ENCODE results near the gene GMPR2.
"Not testable (repeated sequence)": the region's sequence is repeated elsewhere in the genome, so short reads cannot be mapped to it uniquely, and the experiment has no call there.

The GMPR2 gene

DNA sequence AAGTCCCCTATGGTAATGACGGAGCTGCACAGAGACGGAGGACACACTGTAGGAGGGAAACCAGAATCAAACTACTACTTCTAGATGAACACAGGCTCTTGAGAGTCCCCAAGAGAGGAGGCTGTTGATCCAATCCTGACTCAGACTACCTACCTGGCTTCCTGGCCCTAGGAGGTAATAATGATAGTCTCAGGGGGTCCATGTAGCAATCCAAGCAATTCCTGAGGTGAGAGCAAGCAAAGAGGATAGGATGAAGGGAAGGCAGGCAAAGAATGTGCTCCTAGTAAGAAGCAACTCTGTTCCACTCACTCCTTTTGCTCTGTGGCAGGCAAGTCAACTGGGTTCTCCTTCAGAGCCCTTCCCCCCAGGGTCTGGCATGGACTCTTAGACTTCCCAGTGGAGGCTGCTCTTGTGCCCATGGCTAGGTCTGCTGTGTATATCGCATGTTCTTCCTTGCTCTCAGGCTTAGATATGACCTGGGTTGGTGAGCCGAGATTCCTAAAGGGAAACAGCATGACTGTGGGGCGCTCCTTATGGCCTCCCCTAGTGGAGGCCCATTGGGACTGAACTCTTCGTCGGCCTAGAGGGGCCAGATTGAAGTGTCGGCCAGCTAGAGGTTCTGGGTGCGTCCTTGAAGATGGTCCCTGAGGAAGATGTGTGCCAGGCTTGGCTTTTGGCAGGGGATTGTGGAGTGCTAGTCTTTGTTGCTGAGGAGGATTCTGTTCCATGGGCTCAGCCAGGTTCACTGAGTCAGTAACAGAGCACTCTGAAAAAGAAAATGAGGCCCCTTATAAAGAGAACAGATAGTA lies 7.6 kb downstream of the GMPR2 start:
- ATAC-seq (replicated peaks) (no peak), DNase-seq (no peak)
- H3K4me1 Mint-ChIP-seq (ENCODE audit: low read depth in 2 of 2): peaks cover 61% of the 10 kb centered on the region in 2 donors
- peak overlapping the region; percentile 57 to 83 for H3K27ac Mint-ChIP-seq
- no peaks in the 10 kb centered on the region for H3K27me3 Mint-ChIP-seq
- H3K4me3 Mint-ChIP-seq: peak overlapping the region; percentile 96
- peaks cover 67% of the 10 kb centered on the region for H3K36me3 Mint-ChIP-seq (ENCODE audit: insufficient read depth)
- no peaks in the 10 kb centered on the region for H3K9me3 Mint-ChIP-seq

DNA sequence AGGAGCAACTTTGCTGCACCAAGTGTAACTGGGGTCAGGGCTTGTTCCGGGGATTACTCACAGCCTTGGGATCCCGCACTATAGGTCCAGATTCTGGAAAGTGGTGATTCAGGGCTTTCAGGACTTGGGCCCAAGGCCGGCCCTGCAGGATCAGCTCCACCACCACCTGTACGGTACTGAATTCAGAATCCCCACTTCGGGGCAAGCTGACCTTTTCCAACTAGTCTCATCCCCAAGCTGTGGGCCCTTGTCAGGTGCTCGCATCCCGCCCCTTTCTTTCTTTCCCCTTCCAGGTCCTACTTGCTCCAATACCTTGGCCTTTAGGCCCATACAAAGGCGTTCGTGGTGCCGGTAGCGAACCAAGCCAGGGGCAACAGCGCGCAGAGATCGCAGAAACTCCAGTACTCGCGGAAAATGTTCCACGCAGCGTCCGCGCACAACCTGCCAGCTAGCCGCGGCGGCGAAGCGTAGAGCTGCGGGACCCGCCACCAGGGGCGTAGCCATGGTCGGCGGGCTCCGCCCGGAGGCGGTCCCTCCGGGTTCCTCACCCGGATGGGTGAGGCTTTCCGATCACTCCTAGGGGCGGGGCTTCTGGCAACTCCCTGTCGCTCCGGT lies 9.2 kb downstream of the GMPR2 start:
- peak overlapping the region; percentile 96 to 97 for H3K27ac Mint-ChIP-seq
- peaks cover 58% of the 10 kb centered on the region for H3K36me3 Mint-ChIP-seq (ENCODE audit: insufficient read depth)
- DNase-seq (peak; percentile 93), ATAC-seq (replicated peaks) (peak; percentile 78)
- H3K9me3 Mint-ChIP-seq: no peaks in the 10 kb centered on the region
- peak overlapping the region; percentile 96 for H3K4me3 Mint-ChIP-seq
- no peaks in the 10 kb centered on the region for H3K27me3 Mint-ChIP-seq
- H3K4me1 Mint-ChIP-seq (ENCODE audit: low read depth in 2 of 2): peaks cover 55 to 56% of the 10 kb centered on the region in 2 donors

DNA sequence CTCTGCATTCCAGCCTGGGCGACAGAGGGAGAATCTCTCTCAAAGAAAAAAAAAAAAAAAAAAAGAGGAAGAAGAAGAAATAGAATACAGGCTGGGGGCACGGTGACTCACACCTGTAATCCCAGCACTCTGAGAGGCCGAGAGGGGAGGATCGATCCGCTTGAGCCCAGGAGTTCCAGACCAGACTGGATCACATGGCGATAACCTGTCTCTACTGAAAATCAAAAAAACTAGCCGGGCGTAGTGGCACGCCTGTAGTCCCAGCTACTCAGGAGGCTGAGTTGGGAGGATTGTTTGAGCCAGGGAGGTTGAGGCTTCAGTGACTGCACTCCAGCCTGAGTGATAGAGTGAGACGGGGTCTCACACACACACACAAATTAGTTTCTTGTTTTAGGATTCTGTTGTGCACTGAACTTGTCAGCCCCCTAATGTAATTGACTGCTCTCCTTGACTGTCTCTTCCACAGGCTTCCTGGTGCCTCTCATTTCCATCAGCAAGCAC lies 10.7 kb downstream of the GMPR2 start:
- Mint-ChIP-seq H3K4me1 (ENCODE audit: low read depth in 2 of 2) (peaks cover 53 to 54% of the 10 kb centered on the region in 2 donors), H3K9me3 (no peaks in the 10 kb centered on the region), H3K27ac (peak overlapping the region; percentile 96 to 97), H3K36me3 (ENCODE audit: insufficient read depth) (peaks cover 44% of the 10 kb centered on the region), H3K4me3 (peak overlapping the region; percentile 96), H3K27me3 (no peaks in the 10 kb centered on the region)
- ATAC-seq (replicated peaks): no peak
- no peak for DNase-seq

DNA sequence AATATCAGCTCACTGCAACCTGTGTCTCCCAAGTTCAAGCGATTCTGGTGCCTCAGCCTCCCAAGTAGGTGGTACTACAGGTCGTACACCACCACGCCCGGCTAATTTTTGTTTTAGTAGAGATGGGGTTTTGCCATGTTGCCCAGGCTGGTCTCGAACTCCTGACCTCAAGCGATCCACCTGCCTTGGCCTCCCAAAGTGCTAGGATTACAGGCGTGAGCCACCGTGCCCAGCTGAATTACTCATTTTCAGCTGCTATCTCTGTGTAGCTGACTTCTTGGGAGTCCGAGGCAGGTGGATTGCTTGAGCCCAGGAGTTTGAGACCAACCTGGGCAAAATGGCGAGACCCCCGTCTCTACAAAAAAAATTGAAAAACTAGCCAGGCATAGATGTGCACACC lies 12.6 kb downstream of the GMPR2 start:
- H3K27me3 Mint-ChIP-seq; H3K9me3 Mint-ChIP-seq; DNase-seq; ATAC-seq (replicated peaks); H3K4me3 Mint-ChIP-seq: not testable (repeated sequence)
- H3K27ac Mint-ChIP-seq: peak overlapping the region in 1 of 2 donors; percentile 88
- peaks cover 26% of the 10 kb centered on the region for H3K36me3 Mint-ChIP-seq (ENCODE audit: insufficient read depth)
- H3K4me1 Mint-ChIP-seq (ENCODE audit: low read depth in 2 of 2): peaks cover 37 to 40% of the 10 kb centered on the region in 2 donors

DNA sequence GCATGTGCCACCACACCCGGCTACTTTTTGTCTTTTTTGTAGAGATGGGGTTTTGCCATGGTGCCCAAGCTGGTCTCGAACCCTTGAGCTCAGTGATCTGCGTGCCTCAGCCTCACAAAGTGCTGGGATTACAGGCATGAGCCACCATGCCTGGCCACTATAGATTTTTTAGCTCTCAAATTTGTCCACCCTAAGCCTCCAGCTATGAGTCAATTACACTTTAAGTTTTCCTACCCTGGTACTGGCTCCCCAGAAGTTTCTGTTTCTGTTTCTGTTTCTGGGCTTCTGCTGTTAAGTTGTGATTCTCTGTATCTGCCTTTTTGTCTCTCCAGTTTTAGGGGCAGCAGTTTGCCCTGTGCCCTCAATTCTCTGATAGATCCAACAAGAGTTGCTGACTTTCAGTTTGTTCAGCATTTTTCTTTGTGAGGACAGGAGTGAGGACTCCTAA lies 14.1 kb downstream of the GMPR2 start:
- no peak for ATAC-seq (replicated peaks)

DNA sequence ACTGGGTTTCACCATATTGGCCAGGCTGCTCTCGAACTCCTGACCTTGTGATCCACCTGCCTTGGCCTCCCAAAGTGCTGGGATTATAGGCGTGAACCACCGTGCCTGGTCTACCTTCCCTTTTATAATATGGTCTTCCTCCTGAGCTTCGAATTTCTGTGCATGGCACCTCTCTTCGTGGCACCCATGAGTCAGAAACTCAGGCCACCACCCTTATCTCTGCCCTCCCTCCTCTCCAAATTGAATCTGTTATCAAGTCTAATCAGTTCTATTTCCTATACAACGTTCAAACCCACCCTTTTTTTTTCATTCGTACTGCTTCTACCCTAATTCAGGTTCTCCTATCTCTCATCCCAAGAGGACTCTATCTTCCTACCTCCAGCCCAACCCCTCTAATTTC lies 14.7 kb downstream of the GMPR2 start:
- peak overlapping the region; percentile 54 to 66 for H3K4me3 Mint-ChIP-seq
- H3K9me3 Mint-ChIP-seq: no peaks in the 10 kb centered on the region
- no peak for DNase-seq
- peak overlapping the region; percentile 84 to 93 for H3K27ac Mint-ChIP-seq
- peaks cover 9% of the 10 kb centered on the region for H3K36me3 Mint-ChIP-seq (ENCODE audit: insufficient read depth)
- H3K4me1 Mint-ChIP-seq (ENCODE audit: low read depth in 2 of 2): peaks cover 24 to 31% of the 10 kb centered on the region in 2 donors
- no peaks in the 10 kb centered on the region for H3K27me3 Mint-ChIP-seq
- ATAC-seq (replicated peaks): no peak

More for the DNA sequence above, 14.1 kb downstream of the GMPR2 start:
- H3K4me1 Mint-ChIP-seq (ENCODE audit: low read depth in 2 of 2): peaks cover 29 to 37% of the 10 kb centered on the region in 2 donors
- H3K9me3 Mint-ChIP-seq: no peaks in the 10 kb centered on the region
- no peaks in the 10 kb centered on the region for H3K27me3 Mint-ChIP-seq
- H3K27ac Mint-ChIP-seq: peak overlapping the region; percentile 84 to 93
- H3K36me3 Mint-ChIP-seq (ENCODE audit: insufficient read depth): peaks cover 15% of the 10 kb centered on the region
- peak in 1 of 3 experiments; percentile 40 for DNase-seq
- peak overlapping the region; percentile 54 to 66 for H3K4me3 Mint-ChIP-seq

DNA sequence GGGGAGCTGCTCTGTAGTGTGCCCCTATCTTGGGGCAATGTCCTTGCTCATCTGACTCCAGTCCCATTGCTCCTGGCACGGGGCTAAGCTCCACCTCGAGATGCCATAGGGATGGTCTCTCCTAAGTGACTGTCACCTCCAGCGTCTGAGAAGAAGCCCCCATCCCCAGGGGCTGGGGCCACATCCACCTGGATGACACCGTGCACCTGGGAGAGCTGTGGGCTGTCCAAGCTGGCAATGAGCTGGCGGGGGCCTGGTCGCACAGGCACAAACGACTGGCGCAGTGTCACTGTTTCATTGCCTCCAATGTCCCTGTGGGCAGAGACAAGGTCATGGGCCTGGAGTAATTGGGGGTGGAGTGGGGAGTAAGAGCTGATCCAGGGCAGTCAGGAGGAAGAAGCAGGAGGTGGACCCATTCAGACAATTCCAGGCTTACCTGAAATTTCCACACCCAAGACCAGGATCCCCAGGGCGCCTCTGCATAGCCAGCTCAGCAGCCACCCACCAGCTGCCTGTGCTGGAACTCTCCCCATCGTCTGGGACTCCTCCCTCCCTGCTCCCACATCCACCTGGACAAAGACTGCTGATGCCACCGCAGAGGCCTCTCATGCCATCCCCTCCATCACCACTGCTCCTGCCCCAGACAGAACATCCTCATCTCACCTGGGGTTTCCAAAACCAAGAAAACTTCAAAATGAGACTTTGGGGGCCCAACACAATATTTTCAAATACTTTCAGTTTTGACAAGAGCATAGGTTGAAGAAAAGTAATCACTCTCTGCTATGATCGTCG lies 16.7 kb downstream of the GMPR2 start:
- ATAC-seq (replicated peaks) (no peak), DNase-seq (no peak)
- peak overlapping the region; percentile 25 to 39 for H3K27ac Mint-ChIP-seq
- no peaks in the 10 kb centered on the region for H3K9me3 Mint-ChIP-seq
- no peak overlapping the region for H3K4me3 Mint-ChIP-seq
- H3K36me3 Mint-ChIP-seq (ENCODE audit: insufficient read depth): peaks cover 3% of the 10 kb centered on the region
- H3K4me1 Mint-ChIP-seq (ENCODE audit: low read depth in 2 of 2): peaks cover 14 to 21% of the 10 kb centered on the region in 2 donors
- no peaks in the 10 kb centered on the region for H3K27me3 Mint-ChIP-seq

DNA sequence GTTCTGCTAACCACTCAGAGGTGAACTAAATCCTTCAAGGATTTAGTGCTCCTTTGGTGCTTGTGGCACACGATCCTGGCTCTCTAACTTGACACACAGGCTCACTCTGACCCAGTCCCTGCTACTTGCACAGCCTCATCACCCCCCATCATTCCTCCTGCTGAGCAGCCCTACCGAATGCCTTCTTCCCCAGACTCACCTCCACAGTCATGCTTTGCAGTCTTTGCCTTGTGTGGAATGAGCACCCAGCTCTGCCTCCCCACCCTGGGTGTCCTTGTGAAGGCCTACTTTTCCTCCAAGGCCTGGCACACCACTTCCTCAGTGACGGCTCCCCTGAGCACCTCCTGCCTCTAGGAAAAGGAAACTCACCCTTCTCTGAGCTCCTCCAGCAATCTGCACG lies 17.6 kb downstream of the GMPR2 start:
- ATAC-seq (replicated peaks) (no peak), DNase-seq (no peak)
- no peaks in the 10 kb centered on the region for H3K9me3 Mint-ChIP-seq
- peak overlapping the region; percentile 21 to 68 for H3K27ac Mint-ChIP-seq
- no peaks in the 10 kb centered on the region for H3K27me3 Mint-ChIP-seq
- H3K4me3 Mint-ChIP-seq: peak overlapping the region in 1 of 2 donors; percentile 3
- H3K36me3 Mint-ChIP-seq (ENCODE audit: insufficient read depth): peaks cover 3% of the 10 kb centered on the region
- H3K4me1 Mint-ChIP-seq (ENCODE audit: low read depth in 2 of 2): peaks cover 11 to 17% of the 10 kb centered on the region in 2 donors

DNA sequence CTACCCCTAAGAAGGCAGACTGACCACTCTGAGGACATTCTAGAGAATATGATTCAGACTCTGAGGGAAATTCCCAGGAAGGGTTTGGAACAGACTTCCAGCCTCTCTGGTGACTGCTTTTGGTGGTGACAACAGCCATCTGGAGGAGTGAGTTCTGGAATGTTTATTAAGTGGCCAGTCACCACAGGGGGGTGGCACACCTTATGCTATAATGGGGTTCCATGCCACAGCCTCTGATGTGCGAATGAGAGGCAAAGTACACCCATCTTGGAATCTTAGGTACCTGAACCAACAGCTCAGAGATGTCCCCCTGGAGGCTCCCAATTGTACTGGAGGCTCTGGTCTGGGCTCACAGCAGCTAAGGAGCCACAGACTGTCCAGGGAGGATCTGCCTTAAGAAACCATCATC lies 19.2 kb downstream of the GMPR2 start:
- Mint-ChIP-seq H3K4me1 (ENCODE audit: low read depth in 2 of 2) (peaks cover 10 to 15% of the 10 kb centered on the region in 2 donors), H3K36me3 (ENCODE audit: insufficient read depth) (peaks cover 3% of the 10 kb centered on the region), H3K27me3 (no peaks in the 10 kb centered on the region), H3K27ac (peak overlapping the region in 1 of 2 donors; percentile 9), H3K4me3 (no peak overlapping the region), H3K9me3 (no peaks in the 10 kb centered on the region)
- ATAC-seq (replicated peaks): no peak
- DNase-seq: no peak

DNA sequence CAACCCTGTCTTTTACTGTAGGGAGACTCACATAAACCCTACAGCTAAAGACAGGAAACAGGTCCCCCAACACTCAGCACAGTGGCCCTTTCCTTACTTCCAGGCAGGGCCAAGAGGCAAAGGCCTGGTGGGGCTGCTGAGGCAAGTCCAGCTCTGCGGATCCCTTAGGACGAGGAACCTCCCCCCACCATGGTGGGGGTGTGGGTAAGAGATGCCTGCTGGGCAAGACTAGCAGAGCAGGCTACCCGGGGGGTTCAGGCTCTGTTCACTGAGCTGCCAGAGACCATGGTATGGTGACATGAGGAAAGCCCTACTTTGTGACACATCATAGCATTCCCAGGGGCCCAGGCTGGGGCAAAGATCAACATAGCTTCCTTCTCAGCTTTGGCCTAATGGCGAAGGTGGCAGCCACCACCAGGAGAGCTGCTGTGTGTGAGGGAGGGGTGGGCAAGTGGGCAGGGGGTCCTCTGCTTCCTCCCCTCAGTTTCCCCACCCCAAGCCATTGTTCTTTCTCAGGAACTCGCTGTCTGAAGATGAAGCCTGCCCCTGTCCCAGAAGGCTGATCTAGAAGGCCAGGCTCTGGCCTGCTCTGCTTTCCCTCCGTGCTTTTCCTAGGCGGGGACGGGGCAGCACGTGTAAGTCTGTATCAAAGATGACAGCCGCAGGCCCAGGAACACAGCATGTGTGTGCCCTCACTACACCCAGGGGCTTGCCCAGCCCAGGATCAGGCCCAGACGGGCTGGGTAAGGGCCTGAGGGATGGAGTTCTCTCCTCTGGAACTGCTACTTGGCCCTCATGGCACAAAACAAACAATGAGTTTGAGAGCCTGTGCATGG lies 19.8 kb downstream of the GMPR2 start:
- ATAC-seq (replicated peaks): no peak
- peaks cover 6 to 11% of the 10 kb centered on the region in 2 donors for H3K4me1 Mint-ChIP-seq (ENCODE audit: low read depth in 2 of 2)
- no peak overlapping the region for H3K4me3 Mint-ChIP-seq
- H3K9me3 Mint-ChIP-seq: no peaks in the 10 kb centered on the region
- H3K27ac Mint-ChIP-seq: no peak overlapping the region
- H3K36me3 Mint-ChIP-seq (ENCODE audit: insufficient read depth): peaks cover 3% of the 10 kb centered on the region
- no peaks in the 10 kb centered on the region for H3K27me3 Mint-ChIP-seq
- no peak for DNase-seq

DNA sequence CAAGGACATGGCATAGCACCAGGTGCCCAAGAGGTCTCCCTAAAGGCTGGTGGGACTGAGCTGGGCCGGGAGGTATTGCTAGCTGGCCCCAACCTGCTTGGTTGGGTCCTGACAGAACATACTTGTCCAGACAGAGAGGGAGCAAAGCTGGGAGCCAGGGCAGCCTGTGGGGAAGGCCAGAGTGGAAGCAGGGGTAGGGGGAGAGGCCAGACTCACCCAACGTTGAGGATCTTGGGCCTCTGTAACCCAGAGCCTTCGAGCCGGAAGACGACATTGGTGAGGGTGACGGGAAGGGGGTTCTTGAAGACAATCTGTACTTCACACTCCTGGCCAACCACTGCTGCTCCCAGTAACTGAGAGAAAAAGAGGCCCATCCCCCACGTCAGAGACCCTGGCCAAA lies 21.2 kb downstream of the GMPR2 start:
- DNase-seq (no peak), ATAC-seq (replicated peaks) (no peak)
- peaks cover 0 to 4% of the 10 kb centered on the region in 2 donors for H3K4me1 Mint-ChIP-seq (ENCODE audit: low read depth in 2 of 2)
- no peaks in the 10 kb centered on the region for H3K9me3 Mint-ChIP-seq
- no peaks in the 10 kb centered on the region for H3K27me3 Mint-ChIP-seq
- H3K36me3 Mint-ChIP-seq (ENCODE audit: insufficient read depth): peaks cover 3% of the 10 kb centered on the region
- H3K4me3 Mint-ChIP-seq: no peak overlapping the region
- H3K27ac Mint-ChIP-seq: no peak overlapping the region

DNA sequence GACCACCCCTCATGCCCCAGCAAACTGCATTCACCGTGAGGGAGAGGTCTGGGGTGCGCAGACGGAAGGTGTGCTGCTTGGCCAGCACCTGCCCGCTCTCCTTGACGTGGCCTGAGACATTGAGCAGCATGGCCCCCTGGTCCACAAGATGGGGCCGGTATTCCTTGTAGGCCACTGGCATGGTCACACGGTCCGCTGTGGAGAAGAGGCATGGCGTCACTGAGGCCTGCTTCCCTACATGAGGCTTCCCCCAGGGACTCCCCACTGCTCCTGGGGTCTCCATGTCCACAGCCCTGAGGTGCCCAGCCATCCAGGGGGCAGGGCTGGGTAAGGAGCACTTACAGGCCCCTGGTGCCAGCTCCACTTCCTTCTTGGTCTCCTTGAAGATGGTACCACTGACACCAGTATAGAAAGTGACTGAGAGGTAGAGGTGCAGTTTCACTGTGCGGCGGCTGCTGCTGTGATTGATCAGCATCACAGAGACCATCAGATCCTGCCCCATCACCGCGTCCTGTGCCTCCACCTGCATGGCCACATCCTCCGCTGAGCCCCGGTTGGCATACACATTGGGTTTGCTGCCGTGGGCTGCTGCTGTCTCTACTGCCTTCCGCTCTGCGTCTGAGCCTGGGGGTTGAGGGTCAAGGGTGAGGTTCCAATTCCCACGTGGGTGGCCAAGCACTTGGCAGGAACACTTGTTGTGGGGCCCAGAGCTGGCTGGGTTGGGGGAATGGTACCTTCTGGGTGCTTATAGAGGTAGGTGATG lies 22.1 kb downstream of the GMPR2 start:
- no peak for ATAC-seq (replicated peaks)

More for the DNA sequence above, 22.1 kb downstream of the GMPR2 start:
- Mint-ChIP-seq H3K4me3 (no peak overlapping the region), H3K36me3 (ENCODE audit: insufficient read depth) (peaks cover 3% of the 10 kb centered on the region), H3K4me1 (ENCODE audit: low read depth in 2 of 2) (peaks cover 0 to 4% of the 10 kb centered on the region in 2 donors), H3K9me3 (no peaks in the 10 kb centered on the region), H3K27ac (no peak overlapping the region), H3K27me3 (no peaks in the 10 kb centered on the region)
- DNase-seq: no peak

Data from effector memory CD8-positive, alpha-beta T cell (primary cell).